ENCODE measurements around the gene MYH10. TPM values are rescaled to one million over a fixed set of nuclear protein-coding genes. Genes with fewer than 3 reads are reported as not detected.

MYH10 gene
- total RNA-seq, 2 donors from 2014 or later = 12.4 to 17.0 TPM

GRCh38 chr17:8504460-8505207 lies 125.9 kb downstream of the MYH10 start:
- intact Hi-C loops (cut with DNase I) = no loop called here
- Histone ChIP-seq H3K27ac (no peak overlapping the region), H3K4me3 (no peak overlapping the region), H3K9me3 (no peaks in the 10 kb centered on the region), H3K36me3 (no peaks in the 10 kb centered on the region), H3K9ac (ENCODE audit: low read depth in 2 of 2, low read length in 2 of 2) (no peak overlapping the region), H3K4me1 (no peaks in the 10 kb centered on the region), H3K27me3 (no peaks in the 10 kb centered on the region)
- TF ChIP-seq CTCF (IDR thresholded peaks at IDR 0.05) = no peak
- no peak for DNase-seq

- H3K4me1 ChIP-seq = no peaks in the 10 kb centered on the region
- H3K9ac ChIP-seq (ENCODE audit: low read depth in 2 of 2, low read length in 2 of 2) = no peak overlapping the region
- no peak overlapping the region for H3K4me3 ChIP-seq
- no peaks in the 10 kb centered on the region for H3K36me3 ChIP-seq
- intact Hi-C loops (cut with DNase I) = no loop called here
- H3K27me3 ChIP-seq = no peaks in the 10 kb centered on the region
- H3K27ac ChIP-seq = no peak overlapping the region
- no peak for TF ChIP-seq CTCF (IDR thresholded peaks at IDR 0.05)
- H3K9me3 ChIP-seq = no peaks in the 10 kb centered on the region
- no peak for DNase-seq
These were observed 126.7 kb downstream of the MYH10 start for GRCh38 chr17:8503807-8504206.

GRCh38 chr17:8503368-8503767 lies 127.2 kb downstream of the MYH10 start:
- H3K27ac ChIP-seq = no peak overlapping the region
- no peak for TF ChIP-seq CTCF (IDR thresholded peaks at IDR 0.05)
- H3K9ac ChIP-seq (ENCODE audit: low read depth in 2 of 2, low read length in 2 of 2) = no peak overlapping the region
- no peak overlapping the region for H3K4me3 ChIP-seq
- H3K4me1 ChIP-seq = no peaks in the 10 kb centered on the region
- H3K27me3 ChIP-seq = no peaks in the 10 kb centered on the region
- intact Hi-C loops (cut with DNase I) = no loop called here
- H3K36me3 ChIP-seq = no peaks in the 10 kb centered on the region
- no peak for DNase-seq
- no peaks in the 10 kb centered on the region for H3K9me3 ChIP-seq

- no peaks in the 10 kb centered on the region for H3K4me1 ChIP-seq
- no peak for TF ChIP-seq CTCF (IDR thresholded peaks at IDR 0.05)
- no peaks in the 10 kb centered on the region for H3K36me3 ChIP-seq
- H3K27me3 ChIP-seq = no peaks in the 10 kb centered on the region
- H3K27ac ChIP-seq = no peak overlapping the region
- intact Hi-C loops (cut with DNase I) = no loop called here
- H3K4me3 ChIP-seq = no peak overlapping the region
- no peaks in the 10 kb centered on the region for H3K9me3 ChIP-seq
- DNase-seq = no peak
- H3K9ac ChIP-seq (ENCODE audit: low read depth in 2 of 2, low read length in 2 of 2) = no peak overlapping the region
These were observed 128.4 kb downstream of the MYH10 start for GRCh38 chr17:8502126-8502525.

GRCh38 chr17:8500609-8501008 lies 129.9 kb downstream of the MYH10 start:
- H3K27ac ChIP-seq = no peak overlapping the region
- H3K4me1 ChIP-seq = no peaks in the 10 kb centered on the region
- DNase-seq = no peak
- H3K4me3 ChIP-seq = no peak overlapping the region
- H3K27me3 ChIP-seq = no peaks in the 10 kb centered on the region
- no peak for TF ChIP-seq CTCF (IDR thresholded peaks at IDR 0.05)
- H3K36me3 ChIP-seq = no peaks in the 10 kb centered on the region
- intact Hi-C loops (cut with DNase I) = no loop called here
- no peak overlapping the region for H3K9ac ChIP-seq (ENCODE audit: low read depth in 2 of 2, low read length in 2 of 2)
- no peaks in the 10 kb centered on the region for H3K9me3 ChIP-seq

Data from colonic mucosa (tissue), 4 donors.